HG03039 (cell line): ENCODE results near the gene LINS1.
"Not testable (repeated sequence)": the region's sequence is repeated elsewhere in the genome, so short reads cannot be mapped to it uniquely, and the experiment has no call there.

Source experiments
- ATAC-seq: cut with Tn5 transposase; IDR thresholded peaks from one replicate; pipeline ENCODE4 v1.9.1; 2021; ENCODE audit warnings: mild to moderate bottlenecking, moderate library complexity; ENCODE audit not compliant: unreplicated experiment

LINS1 gene

GRCh38 chr15:100601617-100602063, 344 bp downstream of the LINS1 start:
- ATAC-seq, result peak; percentile 4

DNA sequence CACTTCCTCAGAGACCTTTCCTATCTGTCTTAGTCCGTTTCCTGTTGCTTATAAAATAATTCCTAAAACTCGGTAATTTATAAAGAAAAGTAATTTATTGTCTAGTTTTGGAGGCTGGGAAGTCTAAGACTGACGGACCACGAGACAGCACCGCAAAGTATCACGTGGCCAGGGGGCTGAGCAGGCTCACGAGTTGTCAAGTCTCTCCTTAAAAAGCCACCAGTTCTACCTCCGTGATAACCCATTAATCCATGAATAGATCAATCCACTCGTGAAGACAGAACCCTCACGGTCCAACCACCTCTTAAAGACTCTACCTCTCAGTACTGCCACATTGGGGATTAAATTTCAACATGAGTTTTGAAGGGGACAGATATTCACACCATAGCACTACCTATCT, 821 bp downstream of the LINS1 start:
- ATAC-seq, result no peak

- ATAC-seq, result no peak
These were observed 3.3 kb downstream of the LINS1 start for GRCh38 chr15:100598655-100599054.

GRCh38 chr15:100597862-100598261, 4.1 kb downstream of the LINS1 start:
- no peak for ATAC-seq

- ATAC-seq, result peak; percentile 79
These were observed 5.2 kb downstream of the LINS1 start for GRCh38 chr15:100596792-100597191.

DNA sequence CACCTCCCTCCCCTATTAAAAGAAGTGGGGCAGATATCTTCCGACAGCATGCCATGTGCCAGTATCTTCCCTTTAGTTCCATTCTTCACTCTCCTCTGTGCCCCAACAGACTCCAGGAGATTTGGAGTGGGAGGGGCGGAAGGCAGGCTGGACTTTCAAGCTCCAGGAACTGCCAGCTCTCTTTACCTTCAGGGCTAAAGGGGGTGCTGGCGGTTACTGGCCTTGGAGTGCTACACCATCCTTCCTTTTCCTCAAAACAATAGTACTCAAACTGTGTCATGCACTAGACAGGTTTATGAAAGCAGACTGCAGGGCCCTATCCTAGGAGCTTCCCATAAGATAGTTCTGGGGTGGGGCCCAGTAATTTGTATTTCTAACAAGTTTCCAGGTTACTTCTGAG, 6.0 kb downstream of the LINS1 start:
- no peak for ATAC-seq

- no peak for ATAC-seq
These were observed 8.6 kb downstream of the LINS1 start for GRCh38 chr15:100593431-100593830.

DNA sequence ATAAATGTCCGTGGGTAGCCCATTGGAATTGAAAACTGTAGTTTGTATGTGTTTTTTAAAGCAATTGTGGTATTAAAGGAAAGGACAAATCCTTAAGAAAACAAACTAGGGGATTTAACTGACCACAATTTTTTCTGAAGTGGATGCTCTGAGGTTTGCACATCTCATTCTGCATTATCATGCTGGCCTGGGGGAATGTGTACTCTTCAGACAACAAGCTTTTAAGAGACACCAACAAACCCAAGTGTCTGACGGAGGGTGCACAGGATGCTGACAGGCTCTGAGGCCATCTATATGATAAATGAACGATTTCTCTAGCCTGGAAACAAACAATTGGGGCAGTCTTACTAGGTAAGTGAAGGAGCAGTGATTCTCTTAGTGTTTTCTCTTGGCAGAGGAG, 9.1 kb downstream of the LINS1 start:
- no peak for ATAC-seq

GRCh38 chr15:100591835-100592234, 10.1 kb downstream of the LINS1 start:
- ATAC-seq, result no peak

DNA sequence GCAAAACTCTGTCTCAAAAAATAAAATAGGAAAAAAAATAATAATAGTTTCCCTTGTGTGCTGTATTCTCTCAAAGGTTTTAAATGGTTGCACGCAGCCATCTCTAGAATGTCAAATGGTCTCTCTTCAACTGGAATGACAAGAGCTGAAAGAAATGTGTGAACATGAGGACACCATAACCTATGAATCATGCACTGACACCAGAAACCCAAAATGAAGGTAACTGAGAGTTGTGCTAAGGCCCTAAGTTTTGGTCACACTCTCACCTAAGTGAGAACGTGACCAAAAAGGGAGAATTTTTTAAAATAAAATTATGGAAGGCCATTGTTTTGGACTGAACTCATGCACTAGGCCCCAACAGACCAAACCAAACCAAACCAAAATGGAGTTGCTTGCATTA, 10.8 kb downstream of the LINS1 start:
- not testable (repeated sequence) for ATAC-seq

- no peak for ATAC-seq
These were observed 13.2 kb downstream of the LINS1 start for GRCh38 chr15:100588638-100589242.

DNA sequence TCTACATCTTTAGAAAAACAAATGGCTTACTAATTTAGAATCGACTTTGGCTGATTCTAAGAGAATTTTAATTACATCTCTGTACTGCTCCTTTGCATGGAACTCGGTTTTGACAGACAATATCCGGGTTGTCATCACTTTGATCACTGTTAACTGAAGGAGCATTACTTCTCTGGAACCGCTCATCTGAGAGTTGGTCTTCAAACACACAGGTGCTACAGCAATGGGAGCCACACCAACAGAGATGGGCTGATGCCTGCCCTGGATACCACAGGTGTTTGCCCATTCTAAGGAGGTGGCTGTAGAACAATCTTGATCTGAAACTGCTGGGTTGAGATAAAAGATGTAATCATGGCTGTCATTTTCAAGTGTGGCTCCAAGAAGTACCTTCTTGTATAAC, 21.6 kb downstream of the LINS1 start:
- no peak for ATAC-seq

DNA sequence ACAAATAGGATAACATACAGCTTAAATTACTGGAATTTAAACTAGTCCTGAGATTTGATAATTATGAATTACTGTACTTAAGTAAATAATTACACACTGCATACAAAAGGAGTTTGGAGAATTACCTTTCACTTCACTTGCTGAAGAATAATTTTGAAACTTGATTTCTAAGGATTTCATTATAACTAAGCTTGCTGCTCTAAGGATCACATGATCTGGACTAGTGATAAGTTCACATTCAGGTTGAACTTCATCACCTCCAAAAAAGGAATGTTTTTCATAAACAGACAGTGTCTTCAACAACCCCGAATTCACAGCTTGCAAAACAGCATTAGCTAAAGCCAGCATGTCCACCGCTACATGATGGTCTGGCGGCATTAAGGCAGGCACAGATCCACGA, 28.5 kb downstream of the LINS1 start:
- ATAC-seq, result no peak

GRCh38 chr15:100572362-100572983, 29.5 kb downstream of the LINS1 start:
- no peak for ATAC-seq

DNA sequence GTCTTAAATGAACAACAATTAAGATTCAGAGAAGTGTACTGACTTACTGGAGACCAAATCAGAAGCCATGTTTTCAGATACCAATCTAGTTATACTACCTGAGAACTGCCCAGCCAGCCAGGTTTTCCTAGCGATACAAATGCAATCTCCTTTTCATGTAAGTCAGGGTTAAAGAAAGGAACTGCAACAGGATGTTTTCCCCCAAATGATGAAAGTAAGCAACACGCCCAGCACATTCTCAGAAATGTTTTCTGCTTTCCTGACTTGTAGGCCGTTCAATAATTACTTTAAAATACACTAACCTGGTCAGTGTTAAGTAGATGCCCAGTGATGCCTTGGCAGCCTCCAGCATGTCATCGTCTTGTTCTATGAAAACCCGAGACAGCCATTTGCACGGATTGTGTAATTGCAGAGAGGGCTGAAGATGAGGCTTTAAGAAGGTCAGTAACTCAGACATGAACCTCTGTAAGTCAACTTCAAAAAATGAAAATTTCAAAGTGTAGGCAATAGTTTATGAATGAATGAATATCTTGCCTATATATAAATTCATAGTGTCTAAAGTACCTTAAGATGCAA, 30.3 kb downstream of the LINS1 start:
- no peak for ATAC-seq

GRCh38 chr15:100570735-100571313, 31.2 kb downstream of the LINS1 start:
- no peak for ATAC-seq

GRCh38 chr15:100570275-100570674, 31.7 kb downstream of the LINS1 start:
- no peak for ATAC-seq

DNA sequence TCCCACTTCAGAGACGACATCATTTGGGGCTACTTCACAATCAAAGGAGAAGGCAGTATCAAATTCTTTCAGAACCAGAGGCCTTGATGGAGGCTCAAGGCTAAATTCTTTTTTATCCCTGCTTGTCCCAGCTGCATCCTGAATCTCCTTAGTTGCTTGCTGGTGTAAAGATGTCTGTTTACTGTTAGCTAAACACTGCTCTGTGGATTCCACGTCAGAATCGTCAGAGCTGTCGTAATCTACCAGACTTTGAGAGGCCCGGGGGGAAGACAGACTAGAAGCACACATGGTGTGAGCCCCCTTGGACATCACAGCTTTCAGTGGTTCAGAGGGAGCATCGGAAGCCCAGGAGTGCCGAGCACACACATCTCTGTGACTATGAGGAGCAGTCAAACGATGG, 32.6 kb downstream of the LINS1 start:
- no peak for ATAC-seq

DNA sequence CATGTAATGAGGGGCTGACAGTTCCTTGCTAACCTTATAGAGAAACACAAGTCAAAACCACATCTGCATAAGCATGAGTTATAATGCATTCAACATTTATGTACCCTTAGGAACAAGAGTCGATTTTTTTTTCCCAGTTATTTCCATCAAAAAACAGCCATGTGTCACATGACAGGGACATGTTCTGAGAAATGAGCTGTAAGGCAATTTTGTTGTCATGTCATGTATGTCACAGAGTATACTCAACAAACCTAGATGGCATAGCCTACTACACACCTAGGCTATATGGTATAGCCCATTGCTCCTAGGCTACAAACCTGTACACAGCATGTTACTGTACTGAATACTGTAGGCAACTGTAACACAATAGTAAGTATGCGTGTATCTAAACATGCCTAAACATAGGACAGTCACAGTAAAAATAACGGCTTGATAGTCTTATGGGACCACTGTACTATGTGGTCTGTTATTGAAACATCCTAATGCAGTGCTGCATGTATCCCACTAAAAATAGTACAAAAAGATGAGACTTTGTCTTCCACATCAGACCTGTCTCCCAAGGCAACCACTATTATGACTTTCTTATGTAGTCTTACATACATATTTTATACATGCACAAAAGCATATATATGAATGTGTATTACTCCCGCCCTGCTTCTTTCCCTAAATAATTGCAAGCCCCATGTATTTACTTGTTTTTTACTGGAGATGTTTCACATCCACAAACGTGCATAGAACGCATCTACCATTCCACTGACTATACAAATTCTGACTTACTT, 34.9 kb downstream of the LINS1 start:
- no peak for ATAC-seq

DNA sequence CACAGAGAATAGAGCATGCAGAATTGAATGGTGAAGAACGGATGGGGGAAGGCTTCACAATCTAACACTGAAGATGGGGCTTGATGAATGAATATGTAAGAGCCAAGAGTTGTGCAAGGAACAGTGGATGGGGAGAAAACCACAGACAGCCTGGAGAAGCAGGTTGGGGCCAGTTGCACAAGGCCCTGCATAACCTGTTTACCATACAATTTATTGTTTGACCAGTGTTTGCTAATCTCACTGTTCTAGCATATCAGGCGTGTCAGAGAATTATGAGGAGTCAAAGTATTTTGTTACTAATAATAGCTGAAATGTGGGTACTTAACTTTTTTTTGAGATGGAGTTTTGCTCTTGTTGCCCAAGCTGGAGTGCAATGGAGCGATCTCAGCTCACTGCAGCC, 36.4 kb downstream of the LINS1 start:
- ATAC-seq, result no peak

- no peak for ATAC-seq
These were observed 41.7 kb downstream of the LINS1 start for GRCh38 chr15:100560323-100560722.
